H1 (cell line): ENCODE data around the gene SMARCD1. TPM values are rescaled to one million over a fixed set of nuclear protein-coding genes. Genes with fewer than 3 reads are reported as not detected.

Experiments used
- BRCA1 ChIP-seq: IDR thresholded peaks from 2 replicates; pipeline ENCODE4 v1.6.1; 2012; ENCODE audit warnings: low read depth, low read length, improper control_type of control experiment
- EGR1 ChIP-seq: IDR thresholded peaks from 2 replicates; pipeline ENCODE4 v1.6.1; 2011; ENCODE audit warnings: low read depth, low read length, borderline replicate concordance
- EP300 ChIP-seq, 2 experiments: IDR thresholded peaks; 1 replicate in 1 of 2; 2 replicates in 1 of 2; pipeline ENCODE4 v1.6.1; 2011 to 2012; ENCODE audit warnings: low read depth in 2 of 2, low read length in 2 of 2, mild to moderate bottlenecking in 2 of 2, borderline replicate concordance in 1 of 2, inconsistent platforms in 1 of 2, moderate library complexity in 1 of 2
- KDM5A ChIP-seq: fragments of 200-600 bp; IDR thresholded peaks from 2 replicates; pipeline ENCODE4 v1.7.1; 2012; ENCODE audit warnings: mild to moderate bottlenecking, low read length, inconsistent platforms, mixed read lengths
- RAD21 ChIP-seq, 2 experiments: IDR thresholded peaks in 1 of 2; conservative IDR thresholded peaks in 1 of 2; 2 replicates each; pipeline ENCODE4 v1.6.1; 2011; ENCODE audit warnings: low read depth in 2 of 2, low read length in 2 of 2, improper control_type of control experiment in 1 of 2, inconsistent platforms in 1 of 2, mild to moderate bottlenecking in 1 of 2, moderate library complexity in 1 of 2
- SP2 ChIP-seq: IDR thresholded peaks from 2 replicates; pipeline ENCODE4 v1.6.1; 2012; ENCODE audit warnings: mild to moderate bottlenecking, low read length, inconsistent platforms
- TAF7 ChIP-seq: optimal IDR thresholded peaks from 2 replicates; pipeline ENCODE3; 2011; ENCODE audit warnings: low read depth, mild to moderate bottlenecking, inconsistent platforms, low read length, moderate library complexity, borderline replicate concordance
- ZNF274 ChIP-seq: IDR thresholded peaks from 2 replicates; pipeline ENCODE4 v1.7.0; 2012; ENCODE audit warnings: low read length, borderline replicate concordance; ENCODE audit errors: extremely low read depth
- polyA plus RNA-seq, 7 experiments: library from polyadenylated mRNA; depleted of rRNA in 3 of 7; stranded (reverse) in 5 of 7; unstranded in 2 of 7; fragments of >200 nt in 5 of 7; fragments of 200-250 nt in 2 of 7; gene quantifications; 1 replicate in 5 of 7; 2 replicates in 1 of 7; 4 replicates in 1 of 7; pipeline versions ENCODE4 v1.2.1 to v1.2.3, GENCODE V29; 2011 to 2013; ENCODE audit warnings: missing spikeins in 2 of 7, mixed read lengths in 2 of 7
- total RNA-seq: library from RNA; stranded (reverse); fragmentation: NEBNext Ultra II Directional; extraction: Animal tissue kit (Norgen Biotek cat#: 25700); gene quantifications from 2 replicates; pipeline ENCODE4 v1.2.1, GENCODE V29; 2021
- TF ChIP-seq, protein P1 (sequence below): fragments of 300-600 bp; sonication (generic); IDR thresholded peaks from 2 replicates; pipeline ENCODE4 v1.7.1; 2012; ENCODE audit warnings: low read length, moderate library complexity, mild to moderate bottlenecking, inconsistent platforms; ENCODE audit not compliant: insufficient replicate concordance
- TF ChIP-seq, protein P2 (sequence below): IDR thresholded peaks from 2 replicates; pipeline ENCODE4 v1.6.1; 2012; ENCODE audit warnings: low read length, inconsistent platforms

The SMARCD1 gene
- total and polyA plus RNA-seq, 2 of the 8 experiments (the other 6 are each of a cell fraction or from before 2014, with no cell fraction given) = 128 to 130 TPM

DNA sequence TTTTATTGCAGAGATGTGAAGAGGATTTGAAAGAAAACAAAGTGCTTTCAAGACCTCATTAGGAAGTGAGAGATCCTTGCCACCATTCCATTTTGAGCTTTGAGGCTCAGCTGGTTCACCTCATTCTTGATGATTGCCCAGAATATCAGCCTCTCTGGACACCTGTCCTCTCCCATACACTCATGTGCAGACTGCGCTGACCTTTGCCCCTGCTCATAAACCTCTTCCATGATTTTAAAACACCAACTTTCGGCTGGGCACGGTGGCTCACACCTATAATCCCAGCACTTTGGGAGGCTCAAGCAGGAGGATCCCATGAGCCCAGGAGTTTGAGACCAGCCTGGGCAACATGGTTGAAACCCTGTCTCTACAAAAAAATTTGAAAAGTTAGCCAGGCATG lies 35.8 kb downstream of the SMARCD1 start (continued):
- TF ChIP-seq, protein P1, sequence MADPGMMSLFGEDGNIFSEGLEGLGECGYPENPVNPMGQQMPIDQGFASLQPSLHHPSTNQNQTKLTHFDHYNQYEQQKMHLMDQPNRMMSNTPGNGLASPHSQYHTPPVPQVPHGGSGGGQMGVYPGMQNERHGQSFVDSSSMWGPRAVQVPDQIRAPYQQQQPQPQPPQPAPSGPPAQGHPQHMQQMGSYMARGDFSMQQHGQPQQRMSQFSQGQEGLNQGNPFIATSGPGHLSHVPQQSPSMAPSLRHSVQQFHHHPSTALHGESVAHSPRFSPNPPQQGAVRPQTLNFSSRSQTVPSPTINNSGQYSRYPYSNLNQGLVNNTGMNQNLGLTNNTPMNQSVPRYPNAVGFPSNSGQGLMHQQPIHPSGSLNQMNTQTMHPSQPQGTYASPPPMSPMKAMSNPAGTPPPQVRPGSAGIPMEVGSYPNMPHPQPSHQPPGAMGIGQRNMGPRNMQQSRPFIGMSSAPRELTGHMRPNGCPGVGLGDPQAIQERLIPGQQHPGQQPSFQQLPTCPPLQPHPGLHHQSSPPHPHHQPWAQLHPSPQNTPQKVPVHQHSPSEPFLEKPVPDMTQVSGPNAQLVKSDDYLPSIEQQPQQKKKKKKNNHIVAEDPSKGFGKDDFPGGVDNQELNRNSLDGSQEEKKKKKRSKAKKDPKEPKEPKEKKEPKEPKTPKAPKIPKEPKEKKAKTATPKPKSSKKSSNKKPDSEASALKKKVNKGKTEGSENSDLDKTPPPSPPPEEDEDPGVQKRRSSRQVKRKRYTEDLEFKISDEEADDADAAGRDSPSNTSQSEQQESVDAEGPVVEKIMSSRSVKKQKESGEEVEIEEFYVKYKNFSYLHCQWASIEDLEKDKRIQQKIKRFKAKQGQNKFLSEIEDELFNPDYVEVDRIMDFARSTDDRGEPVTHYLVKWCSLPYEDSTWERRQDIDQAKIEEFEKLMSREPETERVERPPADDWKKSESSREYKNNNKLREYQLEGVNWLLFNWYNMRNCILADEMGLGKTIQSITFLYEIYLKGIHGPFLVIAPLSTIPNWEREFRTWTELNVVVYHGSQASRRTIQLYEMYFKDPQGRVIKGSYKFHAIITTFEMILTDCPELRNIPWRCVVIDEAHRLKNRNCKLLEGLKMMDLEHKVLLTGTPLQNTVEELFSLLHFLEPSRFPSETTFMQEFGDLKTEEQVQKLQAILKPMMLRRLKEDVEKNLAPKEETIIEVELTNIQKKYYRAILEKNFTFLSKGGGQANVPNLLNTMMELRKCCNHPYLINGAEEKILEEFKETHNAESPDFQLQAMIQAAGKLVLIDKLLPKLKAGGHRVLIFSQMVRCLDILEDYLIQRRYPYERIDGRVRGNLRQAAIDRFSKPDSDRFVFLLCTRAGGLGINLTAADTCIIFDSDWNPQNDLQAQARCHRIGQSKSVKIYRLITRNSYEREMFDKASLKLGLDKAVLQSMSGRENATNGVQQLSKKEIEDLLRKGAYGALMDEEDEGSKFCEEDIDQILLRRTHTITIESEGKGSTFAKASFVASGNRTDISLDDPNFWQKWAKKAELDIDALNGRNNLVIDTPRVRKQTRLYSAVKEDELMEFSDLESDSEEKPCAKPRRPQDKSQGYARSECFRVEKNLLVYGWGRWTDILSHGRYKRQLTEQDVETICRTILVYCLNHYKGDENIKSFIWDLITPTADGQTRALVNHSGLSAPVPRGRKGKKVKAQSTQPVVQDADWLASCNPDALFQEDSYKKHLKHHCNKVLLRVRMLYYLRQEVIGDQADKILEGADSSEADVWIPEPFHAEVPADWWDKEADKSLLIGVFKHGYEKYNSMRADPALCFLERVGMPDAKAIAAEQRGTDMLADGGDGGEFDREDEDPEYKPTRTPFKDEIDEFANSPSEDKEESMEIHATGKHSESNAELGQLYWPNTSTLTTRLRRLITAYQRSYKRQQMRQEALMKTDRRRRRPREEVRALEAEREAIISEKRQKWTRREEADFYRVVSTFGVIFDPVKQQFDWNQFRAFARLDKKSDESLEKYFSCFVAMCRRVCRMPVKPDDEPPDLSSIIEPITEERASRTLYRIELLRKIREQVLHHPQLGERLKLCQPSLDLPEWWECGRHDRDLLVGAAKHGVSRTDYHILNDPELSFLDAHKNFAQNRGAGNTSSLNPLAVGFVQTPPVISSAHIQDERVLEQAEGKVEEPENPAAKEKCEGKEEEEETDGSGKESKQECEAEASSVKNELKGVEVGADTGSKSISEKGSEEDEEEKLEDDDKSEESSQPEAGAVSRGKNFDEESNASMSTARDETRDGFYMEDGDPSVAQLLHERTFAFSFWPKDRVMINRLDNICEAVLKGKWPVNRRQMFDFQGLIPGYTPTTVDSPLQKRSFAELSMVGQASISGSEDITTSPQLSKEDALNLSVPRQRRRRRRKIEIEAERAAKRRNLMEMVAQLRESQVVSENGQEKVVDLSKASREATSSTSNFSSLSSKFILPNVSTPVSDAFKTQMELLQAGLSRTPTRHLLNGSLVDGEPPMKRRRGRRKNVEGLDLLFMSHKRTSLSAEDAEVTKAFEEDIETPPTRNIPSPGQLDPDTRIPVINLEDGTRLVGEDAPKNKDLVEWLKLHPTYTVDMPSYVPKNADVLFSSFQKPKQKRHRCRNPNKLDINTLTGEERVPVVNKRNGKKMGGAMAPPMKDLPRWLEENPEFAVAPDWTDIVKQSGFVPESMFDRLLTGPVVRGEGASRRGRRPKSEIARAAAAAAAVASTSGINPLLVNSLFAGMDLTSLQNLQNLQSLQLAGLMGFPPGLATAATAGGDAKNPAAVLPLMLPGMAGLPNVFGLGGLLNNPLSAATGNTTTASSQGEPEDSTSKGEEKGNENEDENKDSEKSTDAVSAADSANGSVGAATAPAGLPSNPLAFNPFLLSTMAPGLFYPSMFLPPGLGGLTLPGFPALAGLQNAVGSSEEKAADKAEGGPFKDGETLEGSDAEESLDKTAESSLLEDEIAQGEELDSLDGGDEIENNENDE = no peak
- TF ChIP-seq ZNF274 (no peak), KDM5A (no peak), TAF7 (no peak), BRCA1 (no peak), EGR1 (no peak), SP2 (no peak), EP300 (IDR thresholded peaks at IDR 0.05; ENCODE audit: borderline replicate concordance in 1 of 2, low read depth in 2 of 2, low read length in 2 of 2) (no peak), RAD21 (IDR thresholded peaks at IDR 0.05 in 1 of 2, conservative IDR thresholded peaks at IDR 0.05 in 1 of 2; ENCODE audit: low read depth in 2 of 2, low read length in 2 of 2) (no peak)
- TF ChIP-seq, protein P2, sequence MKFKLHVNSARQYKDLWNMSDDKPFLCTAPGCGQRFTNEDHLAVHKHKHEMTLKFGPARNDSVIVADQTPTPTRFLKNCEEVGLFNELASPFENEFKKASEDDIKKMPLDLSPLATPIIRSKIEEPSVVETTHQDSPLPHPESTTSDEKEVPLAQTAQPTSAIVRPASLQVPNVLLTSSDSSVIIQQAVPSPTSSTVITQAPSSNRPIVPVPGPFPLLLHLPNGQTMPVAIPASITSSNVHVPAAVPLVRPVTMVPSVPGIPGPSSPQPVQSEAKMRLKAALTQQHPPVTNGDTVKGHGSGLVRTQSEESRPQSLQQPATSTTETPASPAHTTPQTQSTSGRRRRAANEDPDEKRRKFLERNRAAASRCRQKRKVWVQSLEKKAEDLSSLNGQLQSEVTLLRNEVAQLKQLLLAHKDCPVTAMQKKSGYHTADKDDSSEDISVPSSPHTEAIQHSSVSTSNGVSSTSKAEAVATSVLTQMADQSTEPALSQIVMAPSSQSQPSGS = no peak
